NCI-H82 treated with DMSO at 0.1 percent for 48 hours (cell line): ENCODE measurements around the gene RELA.
A peak's percentile ranks its signal among the peaks of the same experiment; 100 is the strongest.
"Not testable (repeated sequence)": the region's sequence is repeated elsewhere in the genome, so short reads cannot be mapped to it uniquely, and the experiment has no call there.

Source experiments
- DNase-seq: peaks from one replicate; lab custom pipeline; 2025; ENCODE audit not compliant: unreplicated experiment; lab: John Stamatoyannopoulos, UW

Gene RELA

DNA sequence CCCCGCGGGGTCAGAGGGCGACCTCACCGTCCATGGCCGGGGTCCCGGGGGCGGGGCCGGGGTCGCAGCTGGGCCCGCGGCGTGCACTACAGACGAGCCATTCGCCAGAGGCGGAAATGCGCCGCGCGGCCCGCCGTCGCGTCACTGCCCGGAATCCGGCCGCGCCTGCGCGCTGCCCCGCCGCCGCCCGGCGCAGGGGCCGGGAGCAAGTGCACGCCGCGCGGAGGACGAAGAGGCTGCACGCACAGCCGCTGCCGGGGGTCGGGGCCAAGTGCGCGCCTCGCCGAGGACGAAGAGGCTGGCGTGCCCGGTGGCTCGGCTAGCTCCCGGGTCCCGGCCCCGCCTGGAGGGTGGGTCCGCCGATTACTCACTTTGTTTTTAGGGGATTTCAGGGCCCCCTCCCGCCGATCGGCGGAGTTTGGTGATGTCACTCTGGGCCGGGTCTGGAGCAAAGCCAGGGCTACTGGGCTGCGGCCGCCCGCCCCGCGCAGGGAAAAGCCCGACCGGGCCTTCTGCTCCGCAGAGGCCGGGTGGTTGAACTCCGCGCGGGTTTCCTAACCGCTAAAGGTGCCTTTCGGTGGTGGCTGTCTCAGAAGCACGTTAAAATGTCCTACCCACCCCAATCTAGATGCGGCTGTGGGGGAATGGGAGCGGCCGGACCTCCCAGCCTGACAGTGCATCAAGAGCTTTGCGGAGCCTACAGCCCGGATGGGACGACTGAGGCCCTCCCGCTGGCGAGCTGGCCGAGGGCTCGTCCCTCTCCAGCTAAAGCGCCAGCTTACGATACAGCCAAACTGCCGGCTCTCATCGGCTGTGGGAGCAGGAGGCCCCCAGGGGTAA lies at the start of gene RELA:
TSS of gene RELA (minus strand) at position 118 of the 840 bp plus-strand sequence. CDS start at position 34, 84 bp downstream.
- peak; percentile 27 for DNase-seq

GRCh38 chr11:65711785-65712632 lies 49.3 kb upstream of the RELA start, which contains the start of gene KAT5:
Gene KAT5 (plus strand): TSS chr11:65712252. CDS start chr11:65712268, 16 bp downstream.
- DNase-seq, result peak; percentile 98

DNA sequence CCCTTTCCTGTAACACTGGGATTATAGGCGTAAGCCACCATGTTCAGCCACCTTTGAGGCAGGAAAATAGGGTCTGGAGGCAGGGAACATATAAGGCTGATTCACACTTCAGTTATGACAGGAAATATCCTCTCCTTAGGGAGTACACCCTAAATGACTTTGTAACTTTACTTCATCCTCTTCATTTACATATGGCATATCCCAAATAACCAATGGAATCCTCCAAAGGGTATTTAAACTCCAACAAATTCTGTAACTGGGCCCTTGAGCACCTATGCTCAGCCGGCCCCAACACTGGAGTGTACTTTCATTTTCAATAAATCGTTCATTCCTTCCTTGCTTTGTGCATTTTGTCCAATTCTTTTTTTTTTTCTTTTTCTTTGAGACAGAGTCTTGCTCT lies 47.7 kb upstream of the RELA start:
- no peak for DNase-seq

- no peak for DNase-seq
These were observed 46.9 kb upstream of the RELA start for GRCh38 chr11:65709661-65710060.

- DNase-seq, result no peak
These were observed 45.7 kb upstream of the RELA start for GRCh38 chr11:65708451-65708850.

GRCh38 chr11:65707002-65707401 lies 44.3 kb upstream of the RELA start:
- not testable (repeated sequence) for DNase-seq

DNA sequence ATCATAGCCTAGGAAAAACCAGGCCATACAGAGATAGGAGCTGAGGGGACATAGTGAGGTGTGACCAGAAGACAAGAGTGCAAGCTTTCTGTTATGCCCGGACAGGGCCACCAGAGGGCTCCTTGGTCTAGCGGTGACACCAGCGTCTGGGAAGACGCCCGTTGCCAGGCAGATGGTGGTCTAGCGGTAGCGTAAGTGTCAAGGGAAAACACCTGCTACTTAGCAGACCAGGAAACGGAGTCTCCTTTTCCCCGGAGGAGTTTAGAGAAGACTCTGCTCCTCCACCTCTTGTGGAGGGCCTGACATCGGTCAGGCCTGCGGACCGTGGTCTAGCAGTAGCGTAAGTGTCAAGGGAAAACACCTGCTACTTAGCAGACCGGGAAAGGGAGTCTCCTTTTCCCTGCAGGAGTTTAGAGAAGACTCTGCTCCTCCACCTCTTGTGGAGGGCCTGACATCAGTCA lies 43.6 kb upstream of the RELA start:
- peak; percentile 22 for DNase-seq

DNA sequence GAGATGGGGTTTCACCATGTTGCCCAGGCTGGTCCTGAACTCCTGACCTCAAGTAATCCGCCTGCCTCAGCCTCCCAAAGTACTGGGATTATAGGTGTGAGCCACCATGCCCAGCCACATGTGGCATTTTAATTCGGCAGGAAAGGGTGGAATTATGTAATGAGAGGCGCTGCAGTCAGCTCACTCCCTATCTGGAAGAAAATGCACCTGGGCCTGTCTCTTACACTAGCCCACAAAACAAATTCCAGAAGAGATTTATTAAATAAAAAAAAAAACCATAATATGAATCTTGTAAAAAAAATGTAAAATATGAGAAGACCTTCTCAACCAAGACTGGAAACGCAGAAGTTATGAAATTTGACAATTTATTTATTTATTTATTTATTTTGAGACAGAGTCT lies 41.1 kb upstream of the RELA start:
- DNase-seq, result no peak

DNA sequence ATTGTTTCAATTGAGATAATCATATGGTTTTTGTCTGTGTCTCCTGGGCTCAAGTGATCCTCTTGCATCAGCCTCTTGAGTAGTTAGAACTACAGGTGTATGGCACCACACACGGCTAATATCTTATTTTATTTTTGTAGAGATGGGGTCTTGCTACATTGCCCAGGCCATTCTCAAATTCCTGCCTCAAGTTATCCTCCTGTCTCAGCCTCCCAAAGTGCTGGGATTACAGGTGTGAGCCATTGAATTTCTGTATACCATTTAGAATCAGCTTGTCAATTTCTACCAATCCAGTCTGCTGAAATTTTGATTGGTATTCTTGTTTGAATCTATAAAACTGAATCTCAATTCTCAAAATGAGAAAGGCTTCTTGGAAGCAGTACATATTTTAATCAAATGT lies 39.0 kb upstream of the RELA start:
- DNase-seq, result no peak

DNA sequence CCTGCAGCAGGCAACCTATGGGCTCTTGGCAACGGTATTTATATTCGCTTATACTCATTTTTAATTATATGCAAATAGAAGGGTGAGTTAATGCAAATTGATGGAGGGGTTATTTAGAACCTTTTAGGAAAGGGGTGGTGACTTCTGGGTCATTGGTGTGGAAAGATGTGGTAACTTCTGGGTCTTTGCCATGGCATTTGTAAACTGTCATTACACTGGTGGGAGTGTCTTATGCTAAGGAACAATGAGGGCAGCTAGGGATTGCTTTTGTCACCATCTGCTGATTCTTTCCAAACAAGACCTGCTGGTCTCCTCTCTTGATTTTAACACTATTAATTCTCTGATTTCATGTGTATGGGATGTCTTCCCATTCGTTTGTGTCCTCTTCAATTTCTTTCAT lies 37.7 kb upstream of the RELA start:
- DNase-seq, result no peak

DNA sequence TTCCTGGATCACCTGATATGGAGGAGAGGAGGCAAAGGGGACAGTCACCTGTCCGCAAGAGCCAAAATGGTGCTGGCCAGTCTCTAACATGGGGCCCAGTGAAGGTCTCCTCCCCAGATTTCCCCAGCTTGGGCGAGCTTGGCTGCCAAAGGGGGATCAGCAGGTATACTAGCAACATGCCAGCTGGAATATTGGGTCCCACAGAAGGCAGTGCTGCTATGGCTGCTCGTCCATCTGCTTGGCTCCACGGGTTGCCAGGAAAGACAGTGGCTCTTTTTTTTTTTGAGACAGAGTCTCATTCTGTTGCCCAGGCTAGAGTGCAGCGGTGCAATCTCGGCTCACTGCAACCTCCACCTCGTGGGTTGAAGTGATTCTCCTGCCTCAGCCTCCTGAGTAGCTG lies 36.6 kb upstream of the RELA start:
- no peak for DNase-seq

DNA sequence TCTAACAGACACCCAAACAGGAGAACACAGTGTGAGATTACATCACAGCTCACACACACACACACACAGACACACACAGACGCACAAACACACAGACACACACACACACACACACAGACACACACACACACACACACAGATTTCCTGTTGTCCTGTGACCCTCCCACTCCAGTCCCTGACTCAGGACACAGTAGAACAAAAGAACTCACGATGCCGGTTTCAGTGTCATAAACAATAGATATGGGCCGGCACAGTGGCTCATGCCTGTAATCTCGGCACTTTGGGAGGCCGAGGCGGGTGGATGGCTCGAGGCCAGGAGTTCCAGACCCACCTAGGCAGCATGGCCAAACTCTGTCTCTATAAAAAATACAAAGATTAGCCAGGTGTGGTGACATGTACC lies 35.5 kb upstream of the RELA start:
- DNase-seq, result no peak

- no peak for DNase-seq
These were observed 34.3 kb upstream of the RELA start for GRCh38 chr11:65696802-65697552.

DNA sequence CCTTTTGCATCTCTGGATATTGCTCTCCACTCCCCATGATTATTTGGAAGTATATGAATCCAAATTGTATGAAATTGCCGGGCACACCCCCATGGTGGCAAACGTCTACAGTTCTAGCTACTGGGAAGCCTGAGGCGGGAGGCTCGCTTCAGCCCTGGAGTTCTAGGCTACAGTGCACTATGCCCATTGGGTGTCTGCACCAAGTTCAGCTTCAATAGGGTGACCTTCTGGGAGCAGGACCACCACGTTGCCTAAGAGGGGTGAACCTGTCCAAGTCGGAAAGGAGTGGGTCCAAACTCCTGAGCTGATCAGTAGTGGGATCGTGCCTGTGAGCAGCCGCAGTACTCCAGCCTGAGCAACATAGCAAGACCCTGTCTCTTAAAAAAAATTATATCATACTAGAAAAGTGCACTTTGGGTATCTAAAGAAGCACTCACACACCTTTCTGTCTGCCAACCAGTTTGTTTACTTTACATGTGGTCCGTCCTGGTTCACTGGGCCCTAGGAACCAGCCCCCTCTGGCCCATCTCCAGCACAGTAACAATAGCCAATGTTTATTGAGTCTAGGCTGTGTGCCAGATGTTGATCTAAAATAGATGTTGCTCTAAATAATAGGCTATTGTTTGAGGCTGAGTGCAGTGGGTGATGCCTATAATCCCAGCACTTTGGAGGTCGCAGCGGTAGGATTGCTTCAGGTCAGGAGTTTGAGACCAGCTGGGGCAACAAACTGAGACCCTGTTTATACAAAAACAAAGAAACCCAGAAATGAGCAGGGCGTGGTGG lies 32.9 kb upstream of the RELA start:
- no peak for DNase-seq

GRCh38 chr11:65692367-65692766 lies 29.7 kb upstream of the RELA start:
- DNase-seq, result no peak

DNA sequence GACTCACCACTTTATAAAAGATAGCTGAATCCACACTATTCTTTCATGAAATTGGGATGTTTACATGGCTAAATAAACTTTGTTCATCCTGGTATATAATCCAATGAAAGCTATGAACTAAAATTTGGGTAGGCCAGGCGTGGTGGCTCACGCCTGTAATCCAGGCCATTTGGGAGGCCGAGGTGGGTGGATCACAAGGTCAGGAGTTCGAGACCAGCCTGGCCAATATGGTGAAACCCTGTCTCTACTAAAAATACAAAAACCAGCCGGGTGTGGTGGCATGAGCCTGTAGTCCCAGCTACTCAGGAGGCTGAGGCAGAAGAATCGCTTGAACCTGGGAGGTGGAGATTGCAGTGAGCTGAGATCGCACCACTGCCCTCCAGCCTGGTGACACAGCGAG lies 29.1 kb upstream of the RELA start:
- not testable (repeated sequence) for DNase-seq

- DNase-seq, result no peak
These were observed 23.3 kb upstream of the RELA start for GRCh38 chr11:65685981-65686380.

- DNase-seq, result not testable (repeated sequence)
These were observed 20.8 kb upstream of the RELA start for GRCh38 chr11:65683480-65683879.

GRCh38 chr11:65680192-65680743 lies 17.6 kb upstream of the RELA start:
- no peak for DNase-seq

DNA sequence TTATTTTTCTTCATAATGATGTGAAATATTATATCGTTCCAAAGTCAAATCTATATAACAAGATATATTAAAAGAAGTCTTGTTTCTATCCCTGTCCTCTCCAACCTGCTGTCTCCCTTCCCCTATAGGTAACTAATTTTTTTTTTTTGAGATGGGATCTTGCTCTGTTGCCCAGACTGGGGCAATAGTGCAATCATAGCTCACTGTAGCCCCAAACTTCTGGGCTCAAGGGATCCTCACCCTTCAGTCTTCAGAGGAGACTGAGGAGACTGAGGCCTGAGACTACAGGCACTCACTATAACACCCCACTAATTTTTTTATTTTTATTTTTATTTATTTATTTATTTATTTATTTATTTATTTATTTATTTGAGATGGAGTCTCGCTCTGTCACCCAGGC lies 10.3 kb upstream of the RELA start:
- no peak for DNase-seq
